GM21526 (cell line): ENCODE measurements around the gene CALML3.

Experiments
- ATAC-seq: cut with Tn5 transposase; IDR thresholded peaks from one replicate; pipeline ENCODE4 v1.9.1; 2021; ENCODE audit warnings: moderate library complexity; ENCODE audit not compliant: unreplicated experiment, low FRiP score

CALML3 gene

DNA sequence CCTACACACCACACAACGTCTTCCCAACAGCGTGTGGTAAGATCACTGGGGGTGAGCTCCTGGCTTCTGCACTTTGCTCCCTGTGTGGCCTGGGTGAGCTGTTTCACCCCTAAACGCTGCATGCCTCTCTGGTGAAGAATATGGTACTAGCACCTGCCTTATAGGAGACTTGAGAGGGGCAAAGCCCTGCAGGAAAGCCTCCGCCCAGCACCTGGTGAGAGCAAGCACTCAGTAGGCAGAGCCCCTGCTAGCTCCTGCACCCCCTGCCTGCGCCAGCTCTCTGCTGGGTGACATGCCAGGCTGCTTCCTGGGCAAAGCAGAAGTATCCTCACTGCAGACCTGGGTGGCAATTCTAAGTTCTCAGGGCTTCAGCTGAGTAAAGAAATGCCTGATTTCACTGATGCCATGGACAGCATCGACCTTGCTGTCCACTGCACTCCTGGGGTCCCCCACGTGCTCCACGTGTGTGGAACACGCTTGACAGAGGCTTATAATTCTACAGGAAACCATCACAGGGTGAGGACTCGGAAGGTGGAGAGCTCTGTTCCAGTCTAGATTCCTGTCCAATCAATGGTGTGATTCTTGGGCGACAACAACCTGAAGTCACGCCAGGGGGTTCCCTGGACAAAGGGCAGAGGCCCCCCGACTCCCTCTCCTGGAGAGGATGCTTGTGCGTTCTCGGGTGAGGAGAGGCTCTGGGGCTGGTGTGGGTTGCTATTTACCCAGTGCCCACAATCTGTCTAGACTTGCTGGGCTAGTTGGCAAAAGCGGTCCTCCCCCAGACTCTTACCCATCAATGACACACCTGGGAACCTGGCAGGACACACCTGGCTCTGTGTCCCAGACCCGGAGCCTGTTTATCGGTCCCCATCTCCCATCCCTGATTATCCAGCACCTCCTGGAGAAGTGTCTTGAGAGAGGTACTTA is 20.4 kb upstream of the CALML3 start:
- no peak for ATAC-seq

DNA sequence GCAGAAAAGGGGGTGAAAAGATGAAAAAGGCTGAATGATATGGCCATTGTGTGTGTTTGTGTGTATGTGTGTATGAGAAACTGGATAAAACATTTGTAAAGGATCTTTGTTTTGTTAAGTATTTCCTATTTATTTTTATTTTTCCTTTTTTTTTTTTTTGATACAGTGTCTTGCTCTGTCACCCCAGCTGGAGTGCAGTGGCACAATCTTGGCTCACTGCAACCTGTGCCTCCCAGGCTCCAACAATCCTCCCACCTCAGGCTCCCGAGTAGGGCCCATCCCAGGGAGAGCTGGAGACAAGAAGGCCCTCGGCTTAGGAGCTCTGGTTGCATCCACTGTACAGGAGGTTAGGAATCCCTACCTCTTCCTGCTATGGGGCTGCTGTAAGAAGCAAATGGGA is 18.5 kb upstream of the CALML3 start:
- ATAC-seq, result no peak

DNA sequence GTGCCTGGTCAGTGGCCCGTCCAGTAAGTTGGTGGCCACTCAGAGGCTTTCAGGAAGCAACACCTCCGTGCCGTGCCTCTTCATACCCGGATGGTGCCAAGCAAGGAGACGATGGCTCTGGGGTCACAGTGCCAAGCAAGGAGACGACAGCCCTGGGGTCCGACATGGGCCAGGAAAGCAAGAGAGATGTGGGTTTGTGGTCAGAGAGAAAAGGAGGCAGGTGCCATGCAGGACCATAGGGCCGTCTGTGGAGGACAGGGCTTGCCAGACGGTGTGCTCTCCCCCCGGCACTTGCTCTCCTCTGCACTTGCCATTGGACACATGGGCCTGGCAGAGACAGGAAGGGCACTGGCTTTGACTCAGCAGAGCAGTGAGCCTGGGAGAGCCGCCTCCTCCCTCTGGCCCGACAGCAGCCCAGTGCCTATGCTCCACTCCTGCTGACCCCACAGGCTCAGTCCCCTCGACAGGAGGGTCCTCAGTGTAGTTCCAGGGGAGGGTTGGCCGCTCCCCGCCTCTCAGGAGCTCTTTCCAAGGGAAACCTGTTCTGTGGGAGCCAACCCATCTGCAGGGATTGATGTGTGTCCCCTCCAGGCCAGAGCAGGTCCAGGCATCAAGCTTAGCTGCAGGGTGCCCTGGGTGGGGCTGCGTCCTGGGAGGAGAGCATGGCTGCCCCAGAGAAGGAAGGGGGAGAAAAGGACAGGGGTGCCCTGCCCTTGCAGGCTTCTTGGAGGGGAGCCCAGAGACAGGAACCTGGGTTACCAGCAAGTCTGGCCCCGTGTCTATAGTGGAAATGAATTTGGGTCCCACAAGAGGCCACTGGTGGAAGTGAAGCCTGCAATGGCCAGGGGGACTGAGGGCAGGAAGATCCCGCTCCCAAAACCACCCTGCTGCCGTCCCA is 17.8 kb upstream of the CALML3 start:
- no peak for ATAC-seq

DNA sequence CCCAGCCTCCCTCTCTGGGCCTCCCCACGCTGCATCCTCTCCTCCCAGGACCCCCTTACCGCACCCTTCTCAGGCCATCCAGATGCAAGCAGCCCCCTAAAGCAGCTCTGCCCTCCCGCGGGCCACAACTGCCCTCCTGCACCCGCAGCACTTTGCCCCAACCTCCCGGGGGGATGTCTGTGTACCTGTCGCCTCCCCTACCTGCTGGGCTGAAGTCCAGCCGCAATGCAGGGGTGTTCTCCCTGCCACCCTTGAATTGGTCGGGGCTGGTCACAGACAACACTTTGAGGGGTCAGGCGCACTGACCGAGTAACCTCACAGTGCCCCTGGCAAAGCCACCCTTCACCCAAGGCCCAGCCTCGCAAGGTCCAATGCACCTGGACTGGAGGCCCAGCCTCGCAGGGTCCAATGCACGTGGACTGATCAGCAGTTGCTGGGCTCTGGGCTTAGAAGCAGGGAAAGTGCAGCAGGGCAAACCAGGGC is 17.1 kb upstream of the CALML3 start:
- ATAC-seq, result no peak

DNA sequence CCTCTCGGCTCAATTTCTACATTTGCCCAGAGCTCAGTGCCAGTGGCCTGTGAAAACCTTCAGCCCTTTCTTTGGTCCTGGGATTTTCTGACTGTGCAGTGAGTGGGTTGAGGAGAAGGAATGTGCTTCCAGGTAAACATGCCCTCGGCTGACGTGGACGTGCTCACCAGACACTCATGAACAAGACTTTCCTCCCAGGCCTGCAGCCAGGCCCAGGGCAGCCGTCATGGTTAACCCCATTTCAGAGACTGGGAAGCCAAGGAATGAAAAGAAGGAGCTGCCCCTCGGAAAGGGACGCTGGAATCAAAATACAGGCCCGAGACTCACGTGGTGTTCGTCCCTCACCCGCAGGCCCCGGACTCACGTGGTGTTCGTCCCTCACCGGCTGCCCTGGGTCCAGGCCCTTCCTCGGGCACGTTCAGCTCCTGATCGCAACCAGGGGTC is 16.6 kb upstream of the CALML3 start:
- no peak for ATAC-seq

DNA sequence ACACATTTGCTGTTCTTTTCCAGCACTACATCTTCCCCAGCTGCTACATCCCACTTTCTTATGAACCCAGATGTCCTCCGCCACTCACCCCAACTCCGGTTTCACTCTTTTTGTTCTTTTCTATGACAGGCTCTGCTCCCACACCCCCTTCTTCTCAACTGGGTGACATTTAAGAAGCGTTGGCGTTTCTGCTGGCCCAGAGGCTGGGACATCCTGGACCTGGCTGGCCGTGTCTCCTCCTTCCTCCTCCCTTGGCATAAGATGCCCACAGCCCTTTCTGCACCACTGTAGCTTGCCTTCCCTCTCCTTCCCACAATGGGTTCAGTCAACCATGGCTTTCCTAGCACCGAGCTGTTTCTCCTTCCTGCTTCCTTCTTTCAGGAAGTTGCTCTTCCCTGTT is 16.0 kb upstream of the CALML3 start:
- no peak for ATAC-seq

DNA sequence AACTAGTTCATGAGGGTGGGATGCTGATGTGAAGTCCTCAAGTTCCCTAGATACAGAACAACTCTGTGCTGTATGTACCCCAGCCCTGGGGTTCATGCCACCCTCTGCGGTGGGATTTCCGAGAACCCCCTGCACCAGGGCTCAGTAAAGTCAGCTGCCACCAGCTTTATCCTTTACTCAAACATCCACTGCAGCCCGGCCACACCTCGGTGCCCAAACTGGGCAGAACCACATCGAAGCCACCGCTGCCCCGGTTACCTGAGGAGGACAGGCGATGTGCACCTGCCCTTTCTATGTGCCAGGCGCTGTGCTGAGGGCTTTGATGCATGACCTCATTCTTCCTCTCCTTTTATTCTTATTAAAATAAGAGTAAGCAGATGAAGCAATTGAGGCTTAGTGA is 15.5 kb upstream of the CALML3 start:
- no peak for ATAC-seq

DNA sequence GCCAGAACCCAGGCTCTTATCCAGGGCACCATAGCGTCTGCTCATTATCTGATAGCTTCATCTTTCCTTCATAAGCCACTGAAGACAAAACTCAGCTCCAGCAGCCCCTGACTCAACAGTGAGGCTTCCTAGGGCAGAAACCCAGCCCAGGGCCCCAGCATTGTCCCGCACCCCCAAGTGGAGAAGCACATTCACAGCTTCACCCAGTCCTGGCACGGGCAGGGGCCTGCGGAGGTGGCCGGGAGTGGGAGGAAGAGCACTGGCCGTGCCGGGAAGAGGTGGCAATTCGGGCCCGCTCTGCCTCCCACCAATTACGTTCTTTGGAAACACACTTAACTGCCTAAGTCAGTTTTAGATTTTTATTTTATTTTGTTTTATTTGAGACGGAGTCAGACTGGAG is 15.1 kb upstream of the CALML3 start:
- ATAC-seq, result no peak

DNA sequence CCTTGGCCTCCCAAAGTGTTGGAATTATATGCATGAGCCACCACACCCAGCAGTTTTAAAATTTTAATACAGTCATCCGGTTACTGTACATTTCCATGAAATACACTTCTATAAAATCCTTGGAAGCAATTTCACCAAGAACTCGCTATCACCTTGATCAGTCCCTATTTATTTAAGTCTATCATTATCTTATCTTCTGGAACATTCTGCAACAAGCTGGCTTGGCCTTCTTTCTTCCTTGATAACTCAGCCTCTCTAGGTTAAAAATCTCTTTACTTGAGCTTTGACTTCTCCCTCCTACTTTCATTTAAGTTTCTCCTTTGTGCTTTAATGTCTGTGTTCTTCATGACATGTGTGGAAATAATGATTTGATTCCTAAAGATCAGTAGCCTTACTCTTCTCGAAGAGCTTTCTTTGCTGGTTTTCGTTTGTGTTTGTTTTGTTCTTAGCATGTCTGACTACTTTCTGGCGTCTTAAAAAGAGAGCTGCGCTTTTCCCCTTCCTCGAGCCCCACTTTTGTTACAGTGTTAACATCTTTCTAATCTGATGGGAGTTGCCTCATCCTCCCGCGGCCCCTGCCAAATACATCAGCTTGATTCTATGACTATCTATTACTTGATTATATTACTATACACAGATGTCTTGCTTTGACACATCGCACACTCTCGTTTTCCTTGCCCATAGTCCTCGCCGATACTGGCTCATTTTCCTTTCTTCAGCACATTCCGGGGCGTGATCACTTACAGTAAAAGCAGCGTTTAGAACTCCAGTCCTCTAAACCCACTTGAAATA is 14.3 kb upstream of the CALML3 start:
- ATAC-seq, result no peak

DNA sequence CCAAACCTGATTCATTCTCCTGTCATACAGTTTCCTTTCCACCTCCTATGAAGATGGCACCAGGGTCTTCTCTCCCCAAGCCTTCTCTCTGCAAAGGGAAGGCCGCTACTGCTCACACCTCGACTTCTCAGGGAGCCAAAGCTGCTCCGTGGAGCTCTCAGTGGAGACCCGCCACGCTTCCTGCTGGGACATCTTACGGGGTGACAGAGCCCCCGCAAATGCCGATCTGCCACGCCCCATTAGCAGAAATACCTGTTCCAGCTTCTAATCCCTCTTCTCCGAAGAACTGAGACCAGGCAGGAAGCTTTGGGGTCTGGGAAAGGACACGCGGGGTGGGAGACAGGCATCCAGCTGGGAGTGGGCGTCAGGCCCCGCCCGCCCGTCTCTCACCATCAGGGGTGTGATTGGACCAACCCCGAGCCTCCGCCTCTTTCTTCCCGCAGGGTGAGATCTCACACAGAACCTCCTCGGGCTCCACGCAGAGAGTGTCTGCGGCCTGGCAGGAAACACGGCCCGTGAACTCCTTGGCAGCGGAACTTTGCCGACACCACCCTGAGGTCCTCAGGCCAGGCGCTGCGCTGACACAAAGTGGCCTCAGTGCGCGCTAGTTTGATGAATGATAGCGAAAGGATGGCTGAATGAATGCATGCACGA is 13.4 kb upstream of the CALML3 start:
- no peak for ATAC-seq

DNA sequence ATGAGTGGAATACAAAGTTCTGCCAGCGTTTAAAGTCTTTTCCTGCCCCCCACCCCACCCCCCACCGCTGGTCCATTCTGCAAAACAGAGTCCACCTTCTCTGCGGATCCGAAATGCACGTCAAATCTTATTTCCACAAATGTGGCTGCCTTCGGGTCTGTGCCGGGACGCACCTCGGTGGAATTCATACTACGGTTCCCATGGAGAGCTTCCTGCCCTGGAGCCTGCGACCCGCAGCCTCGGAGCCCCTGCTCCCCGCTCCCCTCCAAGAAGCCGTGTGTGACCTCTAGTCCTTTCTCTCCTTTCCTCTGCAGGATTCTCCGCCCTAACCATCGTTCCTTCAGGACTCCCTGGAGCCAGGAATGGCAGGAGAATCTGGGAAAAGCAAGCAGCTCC is 12.9 kb upstream of the CALML3 start:
- no peak for ATAC-seq

DNA sequence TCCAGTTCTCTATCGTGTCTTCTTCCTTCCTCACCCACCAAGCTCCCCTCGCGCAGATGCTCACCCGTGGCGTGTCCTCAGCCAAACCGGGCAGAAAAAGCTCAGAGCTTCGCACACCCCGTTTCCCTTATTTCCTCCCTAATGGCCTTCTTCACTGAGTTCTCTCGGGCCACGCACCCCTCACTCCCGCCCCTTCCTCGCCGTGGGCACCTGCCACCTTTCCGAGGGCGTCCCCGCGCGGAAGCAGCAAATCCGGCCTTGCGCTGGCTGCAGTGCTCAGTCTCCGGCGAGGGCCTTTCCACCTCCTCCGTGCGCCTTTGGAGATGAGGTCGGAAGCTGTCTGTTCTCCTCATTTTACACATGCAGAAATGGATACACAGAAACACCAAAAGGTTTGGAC is 12.4 kb upstream of the CALML3 start:
- ATAC-seq, result no peak

DNA sequence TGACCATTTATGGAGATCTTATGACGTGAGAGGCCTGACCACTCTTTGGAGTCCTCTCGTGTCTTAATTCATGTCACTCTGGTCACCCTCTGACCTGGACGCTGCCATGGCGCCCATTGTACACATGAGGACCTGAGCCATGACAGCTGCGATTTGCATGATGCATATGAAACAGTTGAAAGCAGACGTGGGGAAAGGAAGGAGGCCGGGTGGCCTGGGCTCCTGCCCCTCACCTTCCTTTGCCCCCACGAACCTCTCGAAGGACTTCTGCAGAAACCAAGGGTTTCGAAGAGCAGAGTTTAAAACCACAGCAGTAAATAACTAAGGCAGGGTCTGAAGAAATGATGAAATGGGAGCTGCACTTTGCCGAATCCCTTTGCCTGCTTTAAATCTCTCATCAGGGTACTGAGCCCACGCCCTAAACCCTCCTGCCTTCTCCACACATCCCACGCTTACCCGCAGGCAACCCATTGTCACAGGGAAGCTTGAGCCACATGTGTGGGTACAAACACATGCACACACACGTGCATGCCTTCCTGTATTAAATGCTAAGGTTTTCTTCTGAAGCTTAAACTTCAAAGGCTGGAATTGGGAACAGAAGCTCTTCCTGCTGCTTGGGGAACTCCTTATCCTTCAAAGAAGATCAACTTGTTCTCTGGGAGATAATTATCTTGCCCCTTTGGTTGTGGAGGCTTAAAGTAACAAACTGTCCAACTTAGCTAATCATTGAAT is 11.7 kb upstream of the CALML3 start:
- no peak for ATAC-seq

DNA sequence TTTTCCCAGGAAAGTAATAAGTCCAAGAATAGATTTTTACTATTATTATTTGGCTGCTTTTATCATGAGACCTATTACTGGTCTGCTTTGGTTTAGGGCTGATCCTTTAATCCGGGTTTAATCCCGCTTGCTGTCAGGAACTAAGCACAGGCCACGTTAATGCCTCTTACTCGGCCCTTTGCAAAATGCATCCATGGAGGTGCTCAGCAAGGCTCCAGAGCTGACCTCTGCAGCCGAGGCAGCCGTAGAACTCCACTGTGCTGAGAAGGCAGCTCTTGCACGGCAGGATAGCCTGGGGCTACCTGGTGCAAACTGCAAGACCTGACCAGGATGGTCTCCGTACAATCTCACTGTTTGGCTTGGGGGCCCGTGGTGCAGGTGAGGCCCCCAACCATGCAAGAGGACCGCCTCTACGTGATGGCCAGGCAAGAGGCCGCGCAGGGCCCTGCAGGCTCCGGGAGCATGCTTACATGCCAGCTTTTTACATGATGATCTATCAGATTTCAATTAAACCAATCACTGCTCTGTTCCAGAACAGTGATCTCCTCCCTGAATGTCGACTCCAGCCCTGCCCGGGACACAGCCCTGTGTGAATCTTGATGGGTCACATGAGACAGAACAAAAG is 10.4 kb upstream of the CALML3 start:
- ATAC-seq, result no peak

DNA sequence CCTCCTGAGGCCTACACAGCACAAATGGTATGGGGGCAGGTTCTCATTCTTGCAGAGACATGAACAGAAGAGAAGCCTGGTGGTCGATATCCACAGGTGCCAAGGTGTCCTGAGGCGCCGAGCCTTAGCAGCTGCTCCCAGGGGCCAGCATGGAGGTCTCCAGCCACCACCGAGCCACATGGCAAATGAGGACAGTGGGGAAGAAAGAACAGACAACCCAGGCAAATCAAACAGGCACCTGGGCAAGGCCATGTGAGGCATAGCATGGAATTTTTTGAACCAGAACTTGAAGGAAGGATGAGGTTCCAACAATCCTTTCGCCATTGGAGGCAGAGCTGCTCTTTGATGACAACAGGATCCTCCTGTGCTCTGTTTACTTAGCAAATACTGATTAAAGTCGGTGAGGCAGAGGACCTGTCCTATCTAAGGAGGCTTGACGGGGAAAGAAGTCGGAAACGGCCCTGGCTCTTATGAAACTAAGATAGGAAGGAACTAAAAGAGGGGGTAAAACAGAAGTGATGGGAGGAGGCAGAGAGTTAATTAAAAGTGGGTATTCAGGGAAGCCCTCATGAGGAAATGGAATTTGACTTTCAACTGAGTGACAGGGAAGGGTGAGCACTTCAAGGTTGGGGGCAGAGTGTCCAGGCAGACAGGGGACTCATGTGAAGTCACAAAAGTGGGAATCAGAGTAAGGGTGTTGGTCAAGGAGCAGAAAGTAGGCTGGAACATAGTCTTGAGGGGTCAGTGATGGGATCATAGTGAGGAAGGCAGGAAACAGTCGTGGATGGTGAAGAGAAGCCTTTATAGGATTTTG is 8.6 kb upstream of the CALML3 start:
- no peak for ATAC-seq

DNA sequence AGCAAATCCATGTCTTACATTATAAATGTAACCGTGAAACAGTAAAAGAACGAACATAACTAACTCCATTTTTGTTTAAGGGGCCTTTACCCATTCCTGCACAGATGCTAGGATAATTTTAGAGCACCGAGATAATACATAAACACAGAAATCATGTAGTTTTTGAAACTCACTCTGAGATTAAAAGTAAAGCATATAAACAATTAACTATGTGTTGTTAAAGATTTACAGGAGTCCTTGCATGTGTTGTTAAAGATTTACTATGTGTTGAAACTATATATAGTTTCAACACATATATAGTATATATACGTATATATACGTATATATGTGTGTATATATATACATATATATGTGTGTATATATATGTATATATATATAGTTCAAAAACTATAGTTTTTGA is 7.2 kb upstream of the CALML3 start:
- no peak for ATAC-seq

DNA sequence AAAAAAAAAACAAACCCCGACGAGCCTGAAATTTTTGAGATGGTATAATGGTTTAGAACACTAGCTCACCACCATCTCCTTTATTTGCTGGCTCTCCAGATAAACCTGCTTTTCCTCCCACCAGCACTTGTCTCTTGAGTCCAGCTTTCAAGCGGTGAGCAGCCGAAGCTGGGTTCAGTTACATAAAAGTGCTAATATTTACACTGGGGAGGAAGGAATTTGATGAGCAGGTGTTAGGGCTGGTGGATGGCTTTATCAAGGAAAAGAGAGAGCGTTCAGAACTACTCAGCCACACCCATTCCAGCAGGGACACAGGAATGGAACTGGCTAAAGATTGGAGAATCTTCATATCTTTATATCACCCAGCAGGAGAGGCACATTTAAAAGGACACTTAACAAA is 6.6 kb upstream of the CALML3 start:
- no peak for ATAC-seq

DNA sequence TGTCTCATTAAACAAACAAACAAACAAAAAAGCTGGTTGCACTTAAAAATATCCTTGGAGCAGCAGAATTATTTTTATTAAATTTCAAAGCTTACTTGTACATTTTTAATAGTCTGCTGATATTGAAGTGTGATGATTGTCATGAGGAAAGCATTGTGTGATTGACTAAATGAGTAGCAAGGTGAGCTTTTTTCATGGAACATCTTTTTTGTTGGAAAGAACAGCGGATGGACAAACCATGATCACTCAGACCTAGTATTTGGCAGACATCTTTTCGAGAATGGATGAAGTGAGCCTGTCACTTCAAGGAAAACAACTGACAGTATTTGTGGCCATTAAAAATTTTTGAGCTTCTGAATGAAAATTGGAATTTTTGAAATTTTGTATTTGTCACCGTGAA is 5.7 kb upstream of the CALML3 start:
- no peak for ATAC-seq
